ENCODE measurements around the gene TSEN34. TPM values are rescaled to one million over a fixed set of nuclear protein-coding genes. Genes with fewer than 3 reads are reported as not detected.
"Not testable (repeated sequence)": the region's sequence is repeated elsewhere in the genome, so short reads cannot be mapped to it uniquely, and the experiment has no call there.

TSEN34 gene
- total RNA-seq, 1 donor from 2014 or later, result 8.9 TPM

DNA sequence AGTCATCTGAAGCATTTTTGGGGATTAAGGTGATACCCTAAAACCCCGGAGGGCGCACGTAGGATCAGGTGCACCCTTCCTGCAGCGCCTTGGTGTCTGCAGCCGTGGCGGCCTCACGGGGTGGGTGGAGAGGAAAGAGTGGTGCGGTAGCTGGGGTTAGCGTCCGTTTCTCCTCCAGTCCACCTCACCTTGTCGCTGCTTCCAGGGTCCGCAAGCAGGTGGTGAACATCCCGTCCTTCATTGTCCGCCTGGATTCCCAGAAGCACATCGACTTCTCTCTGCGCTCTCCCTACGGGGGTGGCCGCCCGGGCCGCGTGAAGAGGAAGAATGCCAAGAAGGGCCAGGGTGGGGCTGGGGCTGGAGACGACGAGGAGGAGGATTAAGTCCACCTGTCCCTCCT is 16.1 kb downstream of the TSEN34 start:
- intact Hi-C loops (cut with micrococcal nuclease), result not testable (repeated sequence)

DNA sequence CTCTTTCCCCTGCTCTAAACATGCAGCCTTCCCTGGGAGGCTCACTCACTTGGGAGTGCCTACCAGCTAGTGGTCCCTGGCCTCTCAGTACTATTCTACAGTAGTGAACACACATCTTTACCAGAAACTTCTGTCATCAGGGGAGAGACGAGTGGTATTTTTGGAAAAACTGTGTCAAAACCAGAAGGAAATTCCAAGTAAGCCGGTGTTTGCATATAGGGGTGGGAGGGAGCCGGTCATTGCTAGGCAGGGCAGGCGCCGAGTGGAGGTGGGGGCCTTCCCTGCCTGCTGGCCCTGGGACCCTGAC is 16.5 kb downstream of the TSEN34 start:
- intact Hi-C loops (cut with micrococcal nuclease), result no loop called here

DNA sequence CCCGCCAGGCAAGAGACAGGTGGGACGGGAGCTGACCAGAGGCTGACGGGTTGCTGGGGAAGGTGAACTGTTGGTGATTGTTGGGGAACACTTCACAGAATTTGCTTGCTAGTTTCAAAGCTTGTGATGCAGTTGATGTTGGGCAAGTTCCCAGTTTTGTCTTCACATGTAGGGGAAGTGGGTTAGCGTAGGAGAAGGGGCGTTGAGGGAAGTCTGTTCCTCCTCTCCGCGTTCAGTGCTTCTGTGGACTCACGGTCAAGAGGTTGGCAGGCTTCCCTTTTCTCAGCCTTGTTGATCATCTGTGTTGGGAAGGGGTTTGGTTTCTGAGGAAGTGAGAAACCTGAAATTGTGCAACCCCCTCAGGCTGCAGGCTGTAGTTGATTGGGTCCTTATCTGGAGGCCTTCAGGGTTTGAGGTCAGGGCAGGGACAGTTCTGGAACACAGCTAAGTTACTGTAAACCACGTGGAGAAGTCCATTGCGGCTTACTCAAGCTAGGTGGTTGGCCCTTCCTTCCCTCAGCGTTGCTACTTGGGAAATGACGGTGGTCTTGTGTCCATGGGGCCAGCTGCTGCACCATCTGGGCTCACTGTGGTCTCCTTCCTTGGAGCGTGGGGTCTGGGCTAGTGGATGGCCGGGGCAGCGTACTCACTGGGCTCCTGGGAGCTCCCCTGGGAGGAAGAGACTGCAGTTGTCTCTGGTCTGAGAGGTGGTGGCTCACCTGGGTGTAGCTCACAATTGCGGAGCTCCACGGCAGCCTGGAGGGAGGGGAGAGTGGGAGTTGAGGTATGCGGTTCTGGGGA is 17.1 kb downstream of the TSEN34 start:
- intact Hi-C loops (cut with micrococcal nuclease), result no loop called here

DNA sequence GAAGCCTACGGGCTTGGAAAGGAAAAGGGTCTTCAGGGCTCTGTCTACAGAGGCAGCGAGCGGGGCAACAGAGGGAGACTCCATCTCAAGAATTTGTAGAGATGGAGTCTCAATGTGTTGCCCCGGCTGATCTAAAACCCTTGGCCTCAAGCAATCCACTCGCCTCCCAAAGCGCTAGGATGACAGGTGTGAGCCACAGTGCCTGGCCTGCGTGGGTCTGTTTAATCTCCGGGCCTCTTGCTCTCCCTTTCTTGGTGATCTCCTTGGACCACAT is 17.6 kb downstream of the TSEN34 start:
- intact Hi-C loops (cut with micrococcal nuclease), result no loop called here

DNA sequence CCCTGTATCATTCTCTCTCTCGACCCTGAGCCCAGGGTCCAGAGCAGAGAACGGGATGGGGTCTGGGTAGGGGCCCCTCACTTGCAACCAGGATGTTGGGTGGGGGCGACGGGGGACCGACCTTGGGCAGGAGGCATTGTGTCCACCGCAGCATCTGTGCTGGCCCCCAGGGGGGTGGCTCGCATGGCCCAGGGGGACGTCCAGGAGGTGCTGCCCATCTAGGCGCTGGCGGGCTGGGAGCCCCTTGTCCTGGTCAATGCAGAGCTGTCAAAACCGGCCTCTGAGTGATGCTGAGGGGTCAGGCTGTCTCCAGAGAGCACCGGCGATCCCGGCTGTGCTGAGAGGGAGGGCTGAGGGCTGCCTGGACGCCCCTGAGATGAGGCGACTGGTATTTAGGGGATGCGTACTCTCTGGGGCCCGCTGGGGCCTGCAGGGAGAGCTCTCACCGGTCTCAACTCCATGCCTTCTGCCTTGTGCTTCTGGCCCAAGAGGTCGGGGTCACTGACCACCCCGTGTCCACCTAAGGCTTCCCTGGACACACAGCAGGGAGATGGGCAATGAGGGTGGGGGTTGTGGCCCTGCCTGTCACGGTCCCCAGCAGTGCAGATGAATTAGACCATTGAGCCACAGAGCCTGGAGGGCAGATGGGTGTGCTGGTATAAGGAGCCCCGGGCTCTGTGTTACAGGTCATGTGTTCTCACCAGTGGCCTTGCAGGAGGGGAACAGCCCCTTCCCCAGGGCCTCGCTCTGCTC is 18.1 kb downstream of the TSEN34 start:
- intact Hi-C loops (cut with micrococcal nuclease), result no loop called here

DNA sequence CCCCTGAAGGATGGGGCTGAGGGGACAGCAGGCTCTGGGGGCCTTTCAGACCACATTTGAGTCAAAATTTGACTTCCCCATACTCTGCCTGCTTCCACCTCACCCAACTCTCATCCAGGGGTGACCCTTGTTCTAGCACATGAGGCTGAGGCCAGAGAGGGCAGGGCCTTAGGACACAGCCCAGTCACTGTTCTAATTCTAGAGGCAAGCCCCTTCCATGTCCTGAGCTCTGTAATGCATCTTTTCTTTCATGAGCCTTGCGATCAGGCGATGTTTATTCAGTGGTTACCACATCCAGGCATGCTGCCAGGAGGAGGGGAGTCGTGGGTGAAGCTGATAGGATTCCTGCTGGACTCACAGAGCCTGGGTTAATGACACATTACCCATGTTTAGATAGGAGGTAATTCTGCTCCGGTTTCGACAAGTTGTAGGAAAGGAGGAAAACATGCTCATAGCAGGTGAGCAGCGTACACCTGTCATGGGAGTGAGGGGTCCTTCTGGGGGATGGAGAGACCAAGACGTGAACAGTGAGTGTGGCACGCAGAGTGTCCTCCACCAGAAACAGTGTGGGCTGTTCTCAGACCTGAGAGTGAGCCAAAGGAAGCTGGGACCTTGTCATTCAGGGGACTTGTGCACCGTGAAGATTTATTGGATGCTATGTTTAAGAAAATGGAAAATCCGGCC is 18.8 kb downstream of the TSEN34 start:
- intact Hi-C loops (cut with micrococcal nuclease), result loop anchor here (1.0 kb wide), 1 partner anchor 9 kb away; no protein-coding TSS in a partner anchor

DNA sequence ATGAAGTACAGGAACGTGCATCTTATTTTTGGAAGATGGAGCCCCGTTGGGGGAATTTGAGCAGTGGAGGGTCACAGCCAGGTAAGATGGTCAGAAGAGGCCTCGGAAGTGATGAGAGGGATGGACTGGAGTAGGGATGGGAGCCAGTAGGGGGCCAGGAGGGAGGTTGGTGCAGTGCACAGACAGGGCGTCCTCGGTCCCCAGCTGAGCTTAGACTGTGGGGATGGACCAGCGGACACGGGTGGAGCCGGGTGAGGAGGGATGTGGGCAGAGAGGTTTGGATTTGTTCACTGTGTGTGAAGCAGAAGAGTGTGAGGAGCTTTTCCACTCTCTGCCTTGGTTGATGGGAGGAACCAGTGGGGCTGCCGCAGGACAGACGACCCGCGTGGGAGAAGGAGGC is 20.1 kb downstream of the TSEN34 start:
- intact Hi-C loops (cut with micrococcal nuclease), result no loop called here

DNA sequence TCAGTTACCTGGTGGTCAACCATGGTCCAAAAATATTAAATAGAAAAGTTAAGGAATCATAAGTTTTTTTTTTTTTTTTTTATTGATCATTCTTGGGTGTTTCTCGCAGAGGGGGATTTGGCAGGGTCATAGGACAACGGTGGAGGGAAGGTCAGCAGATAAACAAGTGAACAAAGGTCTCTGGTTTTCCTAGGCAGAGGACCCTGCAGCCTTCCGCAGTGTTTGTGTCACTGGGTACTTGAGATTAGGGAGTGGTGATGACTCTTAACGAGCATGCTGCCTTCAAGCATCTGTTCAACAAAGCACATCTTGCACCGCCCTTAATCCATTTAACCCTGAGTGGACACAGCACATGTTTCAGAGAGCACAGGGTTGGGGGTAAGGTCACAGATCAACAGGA is 23.1 kb downstream of the TSEN34 start:
- intact Hi-C loops (cut with micrococcal nuclease), result not testable (repeated sequence)

DNA sequence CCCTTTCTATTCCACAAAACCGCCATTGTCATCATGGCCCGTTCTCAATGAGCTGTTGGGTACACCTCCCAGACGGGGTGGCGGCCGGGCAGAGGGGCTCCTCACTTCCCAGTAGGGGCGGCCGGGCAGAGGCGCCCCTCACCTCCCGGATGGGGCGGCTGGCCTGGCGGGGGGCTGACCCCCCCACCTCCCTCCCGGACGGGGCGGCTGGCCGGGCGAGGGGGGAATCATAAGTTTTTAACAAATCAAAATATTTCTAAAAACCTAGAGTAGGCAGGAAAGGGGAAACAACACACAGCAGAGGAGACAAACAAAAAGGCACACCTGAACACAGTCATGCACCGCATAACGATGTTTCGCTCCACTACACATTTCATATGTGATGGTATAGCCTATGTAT is 23.6 kb downstream of the TSEN34 start:
- intact Hi-C loops (cut with micrococcal nuclease), result not testable (repeated sequence)

DNA sequence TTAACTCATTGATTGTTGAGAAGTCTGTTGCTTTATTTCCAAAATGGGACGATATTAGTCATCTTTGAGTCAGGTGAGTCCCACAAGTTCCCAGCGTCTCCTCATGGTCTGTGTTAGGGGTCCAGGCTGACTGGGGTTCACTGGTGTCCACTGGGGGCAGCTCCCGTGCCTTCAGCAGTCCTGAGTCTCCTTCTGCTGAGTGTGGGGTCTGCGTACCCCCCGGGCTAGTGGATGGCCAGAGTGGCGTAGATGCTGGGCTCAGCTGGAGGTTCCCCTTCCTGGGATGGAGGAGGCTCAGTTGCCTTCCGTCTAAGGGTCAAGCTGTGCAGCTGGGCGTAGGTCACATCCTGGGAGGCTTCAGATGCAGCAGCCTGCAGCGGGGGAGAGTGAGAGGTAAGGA is 25.8 kb downstream of the TSEN34 start:
- intact Hi-C loops (cut with micrococcal nuclease), result no loop called here

DNA sequence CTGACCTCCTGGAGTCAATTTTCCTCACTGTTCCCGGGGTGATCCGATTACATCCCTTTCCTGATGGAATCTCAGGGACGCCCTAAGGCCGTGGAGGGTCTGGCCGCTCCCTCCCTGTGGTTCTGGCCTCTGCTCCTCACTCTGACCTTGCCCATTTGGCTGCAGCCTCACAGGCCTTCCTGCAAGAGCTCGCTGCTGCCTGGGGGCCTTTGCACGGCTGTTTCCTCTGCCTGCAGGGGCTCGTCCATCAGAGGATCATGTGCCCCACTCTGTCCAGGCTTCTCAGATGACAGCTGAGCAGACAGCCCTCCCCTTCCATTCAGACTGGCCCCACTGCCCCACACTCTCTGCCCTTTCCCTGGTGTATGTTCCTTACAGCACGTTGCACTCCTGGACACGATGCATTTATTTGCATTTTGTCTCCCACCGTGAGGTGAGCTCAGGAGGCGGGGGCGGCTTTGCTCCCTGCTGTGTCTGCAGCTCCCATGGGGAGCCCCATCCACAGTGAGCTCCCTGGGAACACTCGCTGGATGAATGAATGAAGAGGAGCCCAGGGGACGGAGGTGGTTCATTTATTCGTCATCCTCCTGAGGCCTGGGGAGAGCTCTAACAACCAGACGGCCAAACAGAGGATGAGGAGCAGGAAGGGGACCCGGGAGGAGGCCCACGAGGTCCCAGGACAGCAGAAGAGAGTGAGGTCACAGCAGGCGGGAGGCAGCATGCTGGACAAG is 26.6 kb downstream of the TSEN34 start:
- intact Hi-C loops (cut with micrococcal nuclease), result not testable (repeated sequence)

DNA sequence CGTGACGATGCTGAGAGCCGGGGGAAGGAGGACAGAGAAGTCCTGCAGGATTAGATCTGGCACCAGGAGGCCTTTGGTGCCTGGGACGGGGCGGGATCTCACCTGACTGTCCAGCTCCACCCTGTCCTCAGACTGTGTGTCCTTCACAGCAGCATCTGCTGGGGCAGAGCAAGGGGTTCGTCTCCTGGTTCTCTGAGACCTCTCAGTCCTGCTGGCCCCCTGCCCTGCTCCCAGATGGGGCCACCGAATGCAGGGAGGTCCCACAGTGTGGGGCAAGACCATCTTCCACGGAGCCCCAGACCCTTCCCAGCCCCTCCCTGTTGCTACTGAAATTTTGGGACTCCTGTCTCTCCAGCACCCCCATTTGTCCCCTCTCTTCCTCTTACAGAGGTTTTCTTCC is 27.2 kb downstream of the TSEN34 start:
- intact Hi-C loops (cut with micrococcal nuclease), result no loop called here

DNA sequence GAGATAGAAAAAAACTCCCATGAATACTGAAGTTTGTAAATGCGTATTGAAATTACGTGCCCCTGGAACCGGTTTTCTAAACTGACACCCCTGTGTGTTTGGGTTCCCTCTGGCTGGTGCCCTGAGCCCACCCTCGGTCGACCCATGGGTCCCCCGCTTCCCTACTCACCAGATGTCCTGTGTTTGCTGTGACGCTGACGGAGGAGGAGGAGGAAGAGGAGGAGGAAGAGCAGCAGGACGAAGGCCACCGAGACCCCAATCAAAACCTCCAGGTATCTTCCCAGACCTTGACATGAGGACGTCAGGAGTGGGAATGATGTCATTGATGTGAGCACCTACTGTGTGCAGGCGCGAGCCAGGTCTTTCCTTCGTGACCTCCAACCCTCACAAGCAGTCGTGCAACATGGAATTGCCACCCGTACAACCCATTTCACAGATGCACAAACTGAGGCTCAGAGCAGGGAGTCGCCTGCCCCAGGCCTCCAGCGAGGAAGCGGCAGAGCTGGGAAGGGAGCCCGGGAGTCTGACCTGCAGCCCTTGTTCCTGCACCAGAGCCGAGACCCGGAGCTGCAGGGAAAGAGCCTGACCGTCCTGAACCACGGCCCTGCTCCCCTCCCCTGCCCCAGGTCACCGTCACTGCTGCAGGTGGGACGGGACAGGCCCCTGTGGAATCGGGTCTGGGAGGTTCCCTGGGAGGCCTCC is 28.0 kb downstream of the TSEN34 start:
- intact Hi-C loops (cut with micrococcal nuclease), result no loop called here

DNA sequence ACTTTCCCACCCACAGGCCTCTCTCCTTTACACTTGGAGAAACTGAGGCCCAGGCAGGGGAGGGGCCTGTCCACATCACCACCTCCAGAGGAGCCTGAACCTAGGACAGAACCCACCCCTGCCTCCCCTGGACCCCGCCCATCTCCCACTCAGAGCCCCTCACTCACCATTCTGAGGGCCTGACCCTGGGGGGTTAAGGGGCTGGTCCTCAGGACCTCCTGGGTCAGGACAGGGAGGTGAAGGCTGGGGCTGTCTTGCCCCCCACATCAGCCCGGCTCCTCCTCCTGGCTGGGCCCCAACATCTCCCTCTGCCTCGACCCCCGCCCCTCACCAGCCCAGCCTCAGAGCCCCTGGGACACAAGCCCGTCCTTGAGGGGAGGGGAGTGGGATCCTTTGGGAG is 28.6 kb downstream of the TSEN34 start:
- intact Hi-C loops (cut with micrococcal nuclease), result not testable (repeated sequence)

DNA sequence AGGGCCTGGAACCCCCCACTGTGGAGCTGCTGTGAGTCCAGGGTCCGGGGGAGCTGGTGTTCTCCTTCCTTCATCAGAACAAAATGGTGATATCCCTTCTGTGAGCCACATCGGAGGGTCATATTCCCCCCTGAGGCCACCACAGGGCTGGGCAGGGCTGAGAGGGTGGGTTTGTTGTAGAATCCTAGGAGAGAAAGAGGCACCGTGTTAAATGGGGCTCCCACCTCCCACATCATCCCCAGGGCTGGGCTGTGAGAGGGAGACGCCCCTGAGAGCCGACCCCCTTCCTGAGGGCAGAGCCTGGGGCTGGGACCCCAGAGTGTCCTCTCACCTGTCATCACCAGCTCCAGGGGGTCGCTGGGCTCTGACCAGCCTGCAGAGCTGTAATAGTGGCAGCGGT is 30.8 kb downstream of the TSEN34 start:
- intact Hi-C loops (cut with micrococcal nuclease), result not testable (repeated sequence)

DNA sequence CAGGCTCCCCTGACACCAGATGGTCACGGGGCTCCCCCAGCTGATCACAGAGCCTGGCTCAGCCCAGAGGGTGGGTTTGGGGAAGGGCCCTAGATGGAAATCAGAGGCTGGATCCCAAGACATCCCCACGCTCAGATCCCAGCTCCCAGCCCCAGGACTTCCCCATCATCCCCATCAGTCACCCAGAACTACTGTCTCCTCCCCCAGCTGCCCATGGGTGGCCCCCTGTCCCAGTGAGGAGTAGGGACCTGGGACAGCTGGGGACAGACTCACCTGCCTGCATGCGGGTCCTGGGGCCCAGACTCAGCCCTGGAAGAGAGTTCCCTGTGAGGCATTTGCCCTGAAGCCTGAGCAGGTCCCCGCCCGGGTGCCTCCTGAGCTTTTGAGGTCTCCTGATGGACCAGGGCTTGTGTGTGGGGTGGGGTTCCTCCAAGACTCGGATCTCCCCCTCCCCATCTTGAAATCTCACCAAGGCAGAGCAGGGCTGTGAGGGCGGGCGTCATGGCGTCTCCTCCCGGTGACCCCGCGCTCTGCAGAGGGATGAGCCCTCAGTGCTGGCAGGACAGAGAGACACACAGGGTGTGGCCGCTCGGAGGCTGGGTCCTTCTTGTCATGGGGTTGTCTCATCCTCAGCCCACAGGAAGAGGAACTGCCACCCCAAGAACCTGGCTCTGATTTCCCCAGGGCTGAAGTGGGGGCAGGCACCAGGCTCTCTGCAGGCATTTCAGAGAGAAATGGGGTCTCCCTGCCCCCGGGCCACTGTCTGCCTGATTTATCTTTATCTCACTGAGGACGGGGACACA is 31.6 kb downstream of the TSEN34 start, which contains the start of gene LILRB3:
Gene LILRB3, minus strand, starts transcription at position 534 of the 803 bp plus-strand sequence. Its CDS starts 31 bp downstream, at position 503.
- intact Hi-C loops (cut with micrococcal nuclease), result not testable (repeated sequence)

DNA sequence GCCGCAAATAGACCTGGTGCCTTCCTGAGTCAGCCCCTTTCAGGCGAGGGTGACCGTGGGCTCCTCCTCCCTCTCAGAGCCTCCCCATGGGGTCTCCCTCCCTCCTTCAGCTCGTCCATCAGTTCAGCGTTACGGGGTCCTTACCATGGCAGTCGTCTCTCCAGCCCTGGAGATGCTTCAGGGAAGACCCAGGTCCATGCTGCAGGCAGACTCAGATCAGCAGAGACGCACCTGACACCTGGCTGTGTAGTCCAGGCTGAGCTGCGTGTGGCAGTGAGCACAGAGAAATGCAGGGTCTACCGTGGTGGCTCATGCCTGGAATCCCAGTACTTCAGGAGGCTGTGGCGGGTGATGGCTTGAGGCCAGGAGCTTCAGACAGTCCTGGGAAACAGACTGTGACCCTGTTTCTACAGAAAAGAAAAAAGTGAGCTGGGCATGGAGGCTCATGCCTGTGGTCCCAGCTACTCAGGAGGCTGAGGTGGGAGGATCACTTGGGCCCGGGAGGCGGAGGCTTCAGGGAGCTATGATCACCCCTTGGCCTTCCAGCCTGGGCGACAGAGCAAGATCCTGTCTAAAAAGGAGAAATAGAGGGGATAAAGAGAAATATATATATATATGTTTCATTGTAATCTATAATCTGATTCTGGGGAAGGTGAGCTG is 32.3 kb downstream of the TSEN34 start:
- intact Hi-C loops (cut with micrococcal nuclease), result not testable (repeated sequence)

DNA sequence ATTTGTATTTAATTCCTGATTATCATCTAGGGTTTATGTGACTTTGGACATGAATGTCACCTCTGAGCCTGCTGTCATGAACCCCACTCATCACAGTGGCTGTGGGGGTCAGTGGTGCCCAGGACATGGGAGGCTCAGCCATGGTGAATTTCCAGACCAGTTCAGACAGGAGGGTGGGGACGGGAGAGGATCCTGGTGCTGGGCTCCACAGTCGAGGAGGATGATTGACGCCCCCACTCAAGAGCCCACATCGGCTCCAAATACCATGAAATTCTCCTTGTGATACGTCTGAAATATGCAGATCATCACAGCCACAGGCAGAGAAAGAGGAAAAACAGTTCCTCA is 32.8 kb downstream of the TSEN34 start:
- intact Hi-C loops (cut with micrococcal nuclease), result not testable (repeated sequence)

DNA sequence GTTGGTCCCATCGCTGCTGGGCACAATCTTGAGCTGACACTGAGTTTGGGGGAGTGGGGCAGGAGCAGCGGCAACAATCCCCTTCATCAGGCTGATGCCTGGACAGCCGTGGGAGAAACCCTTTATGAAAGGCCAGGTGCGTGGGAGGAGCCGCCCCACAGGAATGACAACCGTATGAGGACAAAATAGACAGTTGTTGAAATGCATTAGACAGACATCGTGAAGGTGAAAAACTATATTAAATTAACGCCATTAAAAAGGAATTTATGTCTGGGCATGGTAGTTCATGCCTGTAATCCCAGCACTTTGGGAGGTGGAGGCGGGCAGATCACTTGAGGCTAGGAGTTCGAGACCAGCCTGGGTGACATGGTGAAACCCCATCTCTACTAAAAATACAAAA is 33.5 kb downstream of the TSEN34 start:
- intact Hi-C loops (cut with micrococcal nuclease), result not testable (repeated sequence)

DNA sequence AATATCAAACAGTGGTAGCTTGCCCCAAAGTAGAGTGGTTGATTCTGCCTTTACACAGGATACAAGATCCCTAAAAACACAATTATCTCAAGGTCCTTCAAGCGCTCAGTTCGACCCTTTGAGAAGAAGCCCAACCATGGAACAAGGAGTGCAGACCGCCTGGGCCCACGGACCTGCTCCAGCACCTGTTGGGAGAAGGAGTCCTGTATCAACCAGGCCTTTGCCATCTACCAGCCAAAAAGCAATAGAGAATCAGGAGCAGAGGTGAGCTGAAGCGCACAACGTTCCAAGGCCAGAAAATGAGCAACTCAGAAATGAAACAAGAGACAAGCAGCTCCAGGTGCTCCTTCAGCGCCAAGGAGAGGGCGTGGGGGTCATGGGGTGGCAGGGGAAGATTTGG is 38.0 kb downstream of the TSEN34 start:
- intact Hi-C loops (cut with micrococcal nuclease), result no loop called here

All from T-helper 2 cell treated with Interferon-gamma antibody and Interleukin-4, amounts not matched to agents 100 ng/mL and 5 ng/mL, for 36 hours (primary cell).